BLaER1 treated with 17β-estradiol and CSF1 and Interleukin-3, amounts not matched to agents 10 nM and 100 nM (cell line): ENCODE data around the gene ENOX1.

ENCODE experiments used
- H3K27ac ChIP-seq, 11 experiments: shearing (Covaris generic); formaldehyde crosslinking; 2 replicates each; pipeline ENCODE4 v1.8.1; 2022
- H3K27me3 ChIP-seq, 11 experiments: shearing (Covaris generic); formaldehyde crosslinking; 2 replicates each; pipeline ENCODE4 v1.8.1; 2022
- H3K36me3 ChIP-seq, 11 experiments: shearing (Covaris generic); formaldehyde crosslinking; 2 replicates each; pipeline ENCODE4 v1.8.1; 2022
- H3K4me1 ChIP-seq, 10 experiments: shearing (Covaris generic); formaldehyde crosslinking; 2 replicates each; pipeline ENCODE4 v1.8.1; 2022
- H3K4me2 ChIP-seq, 11 experiments: shearing (Covaris generic); formaldehyde crosslinking; 2 replicates each; pipeline ENCODE4 v1.8.1; 2022
- H3K4me3 ChIP-seq, 10 experiments: shearing (Covaris generic); formaldehyde crosslinking; 2 replicates each; pipeline ENCODE4 v1.8.1; 2022
- H3K9ac ChIP-seq, 11 experiments: shearing (Covaris generic); formaldehyde crosslinking; 2 replicates each; pipeline ENCODE4 v1.8.1; 2022
- H3K9me3 ChIP-seq, 11 experiments: shearing (Covaris generic); formaldehyde crosslinking; replicated peaks in 1 of 11; 2 replicates each; pipeline ENCODE4 v1.8.1; 2022
- H4K20me1 ChIP-seq, 11 experiments: shearing (Covaris generic); formaldehyde crosslinking; 2 replicates each; pipeline ENCODE4 v1.8.1; 2022
- Cebpa-rat ChIP-seq, 11 experiments: shearing (Covaris generic); IDR thresholded peaks; 2 replicates each; pipeline ENCODE4 v1.8.1; 2022

ENOX1 gene

GRCh38 chr13:43293561-43293960 lies 493.2 kb downstream of the ENOX1 start:
- H4K20me1 ChIP-seq: no peaks in the 10 kb centered on the region
- no peaks in the 10 kb centered on the region for H3K27me3 ChIP-seq
- TF ChIP-seq Cebpa-rat (IDR thresholded peaks at IDR 0.05): no peak
- no peak overlapping the region for H3K27ac ChIP-seq
- H3K4me1 ChIP-seq: peaks cover 0 to 2% (median 0%) of the 10 kb centered on the region in 10 experiments; a peak in 2 of 20 replicates
- no peak overlapping the region for H3K4me3 ChIP-seq
- H3K4me2 ChIP-seq: no peak overlapping the region
- H3K9ac ChIP-seq: no peak overlapping the region
- H3K9me3 ChIP-seq: no peaks in the 10 kb centered on the region
- no peaks in the 10 kb centered on the region for H3K36me3 ChIP-seq

GRCh38 chr13:43293008-43293407 lies 493.8 kb downstream of the ENOX1 start:
- no peak overlapping the region for H3K4me3 ChIP-seq
- H3K4me1 ChIP-seq: no peaks in the 10 kb centered on the region
- H3K27ac ChIP-seq: no peak overlapping the region
- no peaks in the 10 kb centered on the region for H3K27me3 ChIP-seq
- H3K9ac ChIP-seq: no peak overlapping the region
- no peak overlapping the region for H3K4me2 ChIP-seq
- H4K20me1 ChIP-seq: no peaks in the 10 kb centered on the region
- H3K9me3 ChIP-seq: no peaks in the 10 kb centered on the region
- no peak for TF ChIP-seq Cebpa-rat (IDR thresholded peaks at IDR 0.05)
- H3K36me3 ChIP-seq: no peaks in the 10 kb centered on the region

GRCh38 chr13:43291287-43292060 lies 495.3 kb downstream of the ENOX1 start:
- no peaks in the 10 kb centered on the region for H3K9me3 ChIP-seq
- H3K4me2 ChIP-seq: no peak overlapping the region
- H3K36me3 ChIP-seq: no peaks in the 10 kb centered on the region
- no peaks in the 10 kb centered on the region for H3K27me3 ChIP-seq
- H3K27ac ChIP-seq: no peak overlapping the region
- no peak overlapping the region for H3K9ac ChIP-seq
- no peaks in the 10 kb centered on the region for H4K20me1 ChIP-seq
- TF ChIP-seq Cebpa-rat (IDR thresholded peaks at IDR 0.05): no peak
- H3K4me3 ChIP-seq: no peak overlapping the region
- no peaks in the 10 kb centered on the region for H3K4me1 ChIP-seq

- H3K27me3 ChIP-seq: no peaks in the 10 kb centered on the region
- no peaks in the 10 kb centered on the region for H4K20me1 ChIP-seq
- no peak overlapping the region for H3K4me3 ChIP-seq
- no peak overlapping the region for H3K27ac ChIP-seq
- no peaks in the 10 kb centered on the region for H3K36me3 ChIP-seq
- no peak overlapping the region for H3K9ac ChIP-seq
- no peak for TF ChIP-seq Cebpa-rat (IDR thresholded peaks at IDR 0.05)
- H3K4me1 ChIP-seq: no peaks in the 10 kb centered on the region
- no peak overlapping the region for H3K4me2 ChIP-seq
- no peaks in the 10 kb centered on the region for H3K9me3 ChIP-seq
These were observed 497.1 kb downstream of the ENOX1 start for GRCh38 chr13:43289470-43290255.

GRCh38 chr13:43286751-43287150 lies 500.0 kb downstream of the ENOX1 start:
- H4K20me1 ChIP-seq: no peaks in the 10 kb centered on the region
- no peak overlapping the region for H3K4me2 ChIP-seq
- H3K9me3 ChIP-seq: no peaks in the 10 kb centered on the region
- no peaks in the 10 kb centered on the region for H3K27me3 ChIP-seq
- H3K27ac ChIP-seq: no peak overlapping the region
- H3K9ac ChIP-seq: no peak overlapping the region
- no peaks in the 10 kb centered on the region for H3K4me1 ChIP-seq
- H3K36me3 ChIP-seq: no peaks in the 10 kb centered on the region
- no peak overlapping the region for H3K4me3 ChIP-seq
- TF ChIP-seq Cebpa-rat (IDR thresholded peaks at IDR 0.05): no peak

- H3K27me3 ChIP-seq: no peaks in the 10 kb centered on the region
- no peak overlapping the region for H3K27ac ChIP-seq
- no peak overlapping the region for H3K9ac ChIP-seq
- no peaks in the 10 kb centered on the region for H3K4me1 ChIP-seq
- no peaks in the 10 kb centered on the region for H3K9me3 ChIP-seq
- H3K4me2 ChIP-seq: no peak overlapping the region
- no peak overlapping the region for H3K4me3 ChIP-seq
- no peaks in the 10 kb centered on the region for H3K36me3 ChIP-seq
- TF ChIP-seq Cebpa-rat (IDR thresholded peaks at IDR 0.05): no peak
- no peaks in the 10 kb centered on the region for H4K20me1 ChIP-seq
These were observed 500.7 kb downstream of the ENOX1 start for GRCh38 chr13:43285933-43286597.

GRCh38 chr13:43284162-43284561 lies 502.6 kb downstream of the ENOX1 start:
- H3K27ac ChIP-seq: no peak overlapping the region
- H3K27me3 ChIP-seq: no peaks in the 10 kb centered on the region
- H3K36me3 ChIP-seq: no peaks in the 10 kb centered on the region
- no peaks in the 10 kb centered on the region for H3K9me3 ChIP-seq
- H3K4me2 ChIP-seq: no peak overlapping the region
- no peaks in the 10 kb centered on the region for H3K4me1 ChIP-seq
- no peak overlapping the region for H3K9ac ChIP-seq
- no peak for TF ChIP-seq Cebpa-rat (IDR thresholded peaks at IDR 0.05)
- no peak overlapping the region for H3K4me3 ChIP-seq
- no peaks in the 10 kb centered on the region for H4K20me1 ChIP-seq

GRCh38 chr13:43279696-43280095 lies 507.1 kb downstream of the ENOX1 start:
- Histone ChIP-seq H3K4me1 (no peaks in the 10 kb centered on the region), H3K27ac (no peak overlapping the region), H3K36me3 (no peaks in the 10 kb centered on the region), H3K27me3 (no peaks in the 10 kb centered on the region), H3K4me2 (no peak overlapping the region), H3K9ac (no peak overlapping the region), H3K9me3 (no peaks in the 10 kb centered on the region), H4K20me1 (no peaks in the 10 kb centered on the region), H3K4me3 (no peak overlapping the region)
- no peak for TF ChIP-seq Cebpa-rat (IDR thresholded peaks at IDR 0.05)

- no peaks in the 10 kb centered on the region for H4K20me1 ChIP-seq
- no peaks in the 10 kb centered on the region for H3K36me3 ChIP-seq
- TF ChIP-seq Cebpa-rat (IDR thresholded peaks at IDR 0.05): no peak
- no peak overlapping the region for H3K4me2 ChIP-seq
- H3K27ac ChIP-seq: no peak overlapping the region
- H3K9ac ChIP-seq: no peak overlapping the region
- no peaks in the 10 kb centered on the region for H3K9me3 ChIP-seq
- H3K4me3 ChIP-seq: no peak overlapping the region
- H3K4me1 ChIP-seq: no peaks in the 10 kb centered on the region
- no peaks in the 10 kb centered on the region for H3K27me3 ChIP-seq
These were observed 508.6 kb downstream of the ENOX1 start for GRCh38 chr13:43278127-43278526.
